Hepatocyte (in vitro differentiated cells): ENCODE data around the gene SLC25A12.

Experiments
- CTCF ChIP-seq: fragments of 200-600 bp; sonication (generic); IDR thresholded peaks from 2 replicates; pipeline ENCODE4 v1.5.1; 2016; ENCODE audit warnings: antibody characterized with exemption, mild to moderate bottlenecking; ENCODE audit not compliant: poor library complexity
- EZH2 ChIP-seq: fragments of 200-600 bp; sonication (generic); IDR thresholded peaks from 2 replicates; pipeline ENCODE4 v1.6.1; 2016; ENCODE audit warnings: antibody characterized with exemption, mild to moderate bottlenecking, borderline replicate concordance

- TF ChIP-seq CTCF: no peak
- TF ChIP-seq EZH2: no peak
These were observed 57.7 kb downstream of the SLC25A12 start for GRCh38 chr2:171836146-171836910.
